SKM-1 treated with dmso at 0.1 percent for 144 hours (cell line): ENCODE measurements around the gene ALDH9A1.
"Not testable (repeated sequence)": the region's sequence is repeated elsewhere in the genome, so short reads cannot be mapped to it uniquely, and the experiment has no call there.

Experiments
- DNase-seq: peaks from one replicate; lab custom pipeline; 2025; ENCODE audit not compliant: unreplicated experiment; lab: John Stamatoyannopoulos, UW

ALDH9A1 gene

GRCh38 chr1:165647970-165648369, 50.4 kb downstream of the ALDH9A1 start:
- no peak for DNase-seq

GRCh38 chr1:165647517-165647916, 50.8 kb downstream of the ALDH9A1 start:
- no peak for DNase-seq

- DNase-seq: no peak
These were observed 52.6 kb downstream of the ALDH9A1 start for GRCh38 chr1:165645654-165646366.

GRCh38 chr1:165644064-165644735, 54.2 kb downstream of the ALDH9A1 start:
- DNase-seq: no peak

- DNase-seq: no peak
These were observed 57.0 kb downstream of the ALDH9A1 start for GRCh38 chr1:165641231-165641987.

- no peak for DNase-seq
These were observed 58.3 kb downstream of the ALDH9A1 start for GRCh38 chr1:165639821-165640623.

GRCh38 chr1:165638211-165638610, 60.2 kb downstream of the ALDH9A1 start:
- DNase-seq: not testable (repeated sequence)

GRCh38 chr1:165637427-165637826, 60.9 kb downstream of the ALDH9A1 start:
- DNase-seq: no peak

GRCh38 chr1:165635823-165636222, 62.5 kb downstream of the ALDH9A1 start:
- DNase-seq: no peak

GRCh38 chr1:165635329-165635728, 63.0 kb downstream of the ALDH9A1 start:
- DNase-seq: no peak

- no peak for DNase-seq
These were observed 64.0 kb downstream of the ALDH9A1 start for GRCh38 chr1:165634154-165634921.

- no peak for DNase-seq
These were observed 64.7 kb downstream of the ALDH9A1 start for GRCh38 chr1:165633614-165634013.

GRCh38 chr1:165632491-165632890, 65.9 kb downstream of the ALDH9A1 start:
- DNase-seq: no peak

GRCh38 chr1:165632152-165632469, 66.3 kb downstream of the ALDH9A1 start:
- no peak for DNase-seq

GRCh38 chr1:165631342-165632151, 66.8 kb downstream of the ALDH9A1 start:
- peak; percentile 62 for DNase-seq

- peak; percentile 95 for DNase-seq
These were observed 67.6 kb downstream of the ALDH9A1 start, which contains the start of gene MGST3 for GRCh38 chr1:165630629-165631341. Gene MGST3, plus strand, starts transcription at chr1:165631234. Its CDS starts 18,614 bp downstream, at chr1:165649848.

GRCh38 chr1:165629848-165630628, 68.3 kb downstream of the ALDH9A1 start:
- no peak for DNase-seq

- DNase-seq: no peak
These were observed 69.2 kb downstream of the ALDH9A1 start for GRCh38 chr1:165629151-165629550.
